Mucosa of stomach (tissue), 1 donor: ENCODE data around the gene NSG1.

Source experiments
- H3K27me3 ChIP-seq: one replicate; pipeline ENCODE4 v1.7.0; 2013; ENCODE audit warnings: mild to moderate bottlenecking, low read length; ENCODE audit not compliant: control insufficient read depth, insufficient read depth
- H3K36me3 ChIP-seq: one replicate; pipeline ENCODE4 v1.7.0; 2013; ENCODE audit warnings: low read length; ENCODE audit not compliant: control insufficient read depth, insufficient read depth
- H3K4me1 ChIP-seq: one replicate; pipeline ENCODE4 v1.7.0; 2013; ENCODE audit warnings: mild to moderate bottlenecking, low read length; ENCODE audit not compliant: control insufficient read depth, insufficient read depth
- H3K4me3 ChIP-seq: one replicate; pipeline ENCODE4 v1.7.0; 2013; ENCODE audit warnings: low read length
- H3K9ac ChIP-seq: one replicate; pipeline ENCODE4 v1.7.0; 2013; ENCODE audit warnings: mild to moderate bottlenecking, low read length, moderate library complexity
- H3K9me3 ChIP-seq: one replicate; pipeline ENCODE4 v1.7.0; 2013; ENCODE audit warnings: mild to moderate bottlenecking, low read length, moderate library complexity; ENCODE audit not compliant: control insufficient read depth
- donor health status: Pancreatic carcinoma.

Gene NSG1

DNA sequence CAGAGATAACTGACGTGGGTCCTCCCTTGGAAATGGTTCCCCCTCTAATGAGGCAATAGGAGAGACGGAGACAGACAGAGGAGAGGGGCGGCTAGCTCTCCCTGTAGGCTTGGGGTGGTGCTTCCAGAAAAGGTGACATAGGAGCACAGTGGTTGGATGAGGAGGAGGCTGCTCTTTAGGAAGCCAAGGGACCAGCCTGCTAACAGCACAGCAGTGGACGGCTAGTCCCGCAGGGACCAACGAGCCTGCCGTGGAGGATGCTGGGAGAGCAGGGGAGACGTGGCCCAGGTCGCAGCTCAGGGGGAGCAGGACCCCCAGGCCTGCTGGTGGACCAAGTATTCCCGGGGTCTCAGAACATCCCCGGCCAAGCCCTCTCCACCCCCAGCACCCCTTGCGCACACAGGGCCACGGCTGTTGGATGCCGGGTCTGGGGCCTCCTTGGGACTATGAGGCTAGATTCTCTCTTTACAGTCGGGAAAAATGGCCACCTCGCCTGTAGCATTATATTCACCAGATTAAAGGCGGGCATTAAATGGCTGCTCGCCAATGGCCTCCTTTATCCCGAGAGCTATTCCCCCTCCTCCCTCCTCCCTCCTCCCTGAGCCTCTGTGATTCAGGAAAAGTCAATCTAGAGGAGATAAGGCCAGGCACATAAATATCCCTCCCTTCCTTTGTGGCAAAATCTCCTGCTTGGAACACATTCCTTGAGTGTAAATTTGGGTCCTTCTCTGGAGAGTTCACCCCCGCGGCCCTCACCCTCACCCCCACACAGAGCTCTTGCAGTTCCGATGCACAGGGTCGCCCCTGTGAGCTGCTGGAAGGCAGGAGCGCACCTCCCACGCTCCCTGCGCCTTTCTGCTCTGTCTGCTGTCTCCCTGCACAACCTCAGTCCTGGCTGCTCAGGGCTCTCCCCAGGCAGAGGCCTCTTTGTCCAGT is 30.5 kb upstream of the NSG1 start:
- H3K27me3 ChIP-seq: no peaks in the 10 kb centered on the region
- no peak overlapping the region for H3K9ac ChIP-seq
- no peaks in the 10 kb centered on the region for H3K36me3 ChIP-seq
- no peak overlapping the region for H3K4me3 ChIP-seq
- no peaks in the 10 kb centered on the region for H3K9me3 ChIP-seq
- H3K4me1 ChIP-seq: peaks cover 6% of the 10 kb centered on the region

DNA sequence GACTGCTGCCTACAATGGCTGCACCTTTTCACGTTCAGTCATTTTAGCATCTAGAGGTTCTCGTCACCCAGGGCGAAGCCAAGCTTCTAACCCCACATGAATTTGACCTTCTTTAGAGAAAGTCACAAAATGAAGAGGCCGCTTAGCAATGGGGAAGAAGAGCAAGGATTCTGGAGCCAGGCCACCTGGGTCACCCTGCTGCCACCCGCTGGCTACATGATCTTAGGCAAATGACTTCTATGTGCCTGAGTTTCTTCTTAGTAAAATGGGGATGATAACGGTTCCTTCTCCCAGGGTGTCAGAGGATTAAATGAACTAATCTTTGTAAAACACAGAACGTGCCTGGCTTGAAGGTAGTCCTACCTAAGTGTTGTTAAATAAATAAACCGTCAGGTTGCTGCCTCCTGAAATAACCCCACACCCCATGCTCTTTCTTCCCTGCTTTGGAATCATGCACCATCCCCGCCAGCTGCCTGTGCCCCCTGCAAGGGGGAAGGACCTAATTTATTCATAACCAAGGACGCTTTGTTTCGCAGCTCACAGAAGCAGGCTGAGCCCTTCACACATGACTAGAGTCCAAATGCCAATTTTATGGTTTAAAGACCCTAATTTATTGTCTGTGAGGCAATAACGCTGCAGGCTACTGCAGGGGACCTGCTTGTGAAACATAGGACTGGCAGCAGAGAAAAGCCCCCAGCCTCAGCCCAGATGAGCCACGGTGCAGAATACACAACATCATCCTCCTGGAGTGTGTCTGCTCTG is 28.6 kb upstream of the NSG1 start:
- no peak overlapping the region for H3K4me3 ChIP-seq

DNA sequence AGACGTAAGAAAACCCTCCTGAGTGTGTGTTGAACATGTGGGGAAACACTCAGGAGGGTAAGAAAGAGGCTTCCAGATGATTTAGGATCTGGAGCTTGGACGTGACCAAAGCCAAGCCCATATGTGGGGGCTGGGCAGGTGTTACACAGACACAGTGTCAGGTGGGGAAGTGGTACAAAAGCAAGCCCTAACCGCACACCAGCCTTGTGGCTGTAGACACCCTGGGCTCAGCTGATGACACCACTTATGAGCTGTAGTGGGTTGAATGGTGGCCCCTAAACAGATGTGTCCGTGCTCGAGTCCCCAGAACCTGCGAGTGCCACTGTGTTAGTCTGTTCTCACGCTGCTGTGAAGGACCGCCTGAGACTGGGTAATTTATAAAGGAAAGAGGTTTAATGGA is 25.0 kb upstream of the NSG1 start:
- no peaks in the 10 kb centered on the region for H3K36me3 ChIP-seq

More for the DNA sequence above, 28.6 kb upstream of the NSG1 start:
- no peak overlapping the region for H3K9ac ChIP-seq
- no peaks in the 10 kb centered on the region for H3K36me3 ChIP-seq
- H3K27me3 ChIP-seq: no peaks in the 10 kb centered on the region
- H3K4me1 ChIP-seq: peaks cover 6% of the 10 kb centered on the region
- H3K9me3 ChIP-seq: no peaks in the 10 kb centered on the region

DNA sequence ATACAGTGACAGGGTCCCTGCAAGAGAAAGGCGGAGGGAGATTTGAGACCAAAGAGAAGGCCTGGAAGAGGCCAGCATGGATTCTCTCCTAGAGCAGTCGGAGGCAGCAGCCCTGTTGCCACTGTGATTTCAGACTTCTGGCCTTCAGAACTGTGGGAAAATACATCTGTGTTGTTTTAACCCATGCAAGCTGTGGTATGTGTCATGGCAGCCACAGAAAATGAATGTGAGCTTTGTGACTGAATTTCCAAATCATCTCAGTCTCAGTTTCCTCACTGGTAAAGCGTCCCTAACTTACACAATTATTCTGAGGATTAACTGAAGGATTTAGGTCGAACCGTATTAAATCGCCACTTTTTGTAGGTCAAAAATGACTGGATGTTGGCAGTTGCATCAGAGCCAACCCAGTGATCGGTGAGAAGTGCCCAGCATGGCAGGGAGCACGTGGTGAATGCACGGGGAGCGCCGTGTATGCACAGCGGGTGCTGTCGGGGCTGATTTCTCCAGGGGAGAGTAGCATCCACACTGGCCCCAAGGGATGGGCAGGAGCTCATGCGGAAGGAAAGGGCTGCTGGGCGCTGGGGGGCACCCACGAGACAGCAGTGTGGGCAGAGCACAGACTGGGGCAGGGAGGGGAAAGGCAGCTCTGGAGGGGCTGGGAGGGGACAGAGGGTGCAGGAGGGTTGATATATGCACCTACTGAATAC is 23.8 kb upstream of the NSG1 start:
- Histone ChIP-seq H3K9me3 (no peaks in the 10 kb centered on the region), H3K4me3 (no peak overlapping the region), H3K27me3 (no peaks in the 10 kb centered on the region)

More for the DNA sequence above, 25.0 kb upstream of the NSG1 start:
- H3K9me3 ChIP-seq: no peaks in the 10 kb centered on the region
- H3K9ac ChIP-seq: no peak overlapping the region
- H3K4me1 ChIP-seq: peaks cover under 1% of the 10 kb centered on the region
- no peaks in the 10 kb centered on the region for H3K27me3 ChIP-seq
- no peak overlapping the region for H3K4me3 ChIP-seq

DNA sequence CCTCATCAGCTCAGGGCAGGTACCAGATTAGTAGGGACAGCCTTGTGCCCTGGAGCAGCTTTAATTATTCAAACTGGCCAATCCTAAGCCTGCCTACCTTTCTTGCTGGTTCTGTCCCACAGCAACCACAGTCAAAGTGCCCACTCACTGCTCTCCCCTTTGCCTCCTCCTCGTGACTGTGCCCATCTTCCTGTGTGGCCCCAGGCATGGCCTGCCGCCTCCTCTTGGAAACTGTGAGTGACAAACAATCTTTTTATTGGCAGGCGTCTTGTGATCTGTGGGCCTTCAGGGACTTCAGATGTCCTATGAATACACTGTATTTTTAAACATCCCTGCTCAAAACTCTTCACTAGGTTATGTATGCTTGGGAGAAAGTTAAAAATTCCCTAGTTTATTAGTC is 22.8 kb upstream of the NSG1 start:
- no peaks in the 10 kb centered on the region for H3K4me1 ChIP-seq
- H3K9me3 ChIP-seq: no peaks in the 10 kb centered on the region
- H3K36me3 ChIP-seq: no peaks in the 10 kb centered on the region
- H3K9ac ChIP-seq: no peak overlapping the region
- no peak overlapping the region for H3K4me3 ChIP-seq
- no peaks in the 10 kb centered on the region for H3K27me3 ChIP-seq

More for the DNA sequence above, 23.8 kb upstream of the NSG1 start:
- no peaks in the 10 kb centered on the region for H3K36me3 ChIP-seq
- H3K9ac ChIP-seq: no peak overlapping the region
- no peaks in the 10 kb centered on the region for H3K4me1 ChIP-seq

DNA sequence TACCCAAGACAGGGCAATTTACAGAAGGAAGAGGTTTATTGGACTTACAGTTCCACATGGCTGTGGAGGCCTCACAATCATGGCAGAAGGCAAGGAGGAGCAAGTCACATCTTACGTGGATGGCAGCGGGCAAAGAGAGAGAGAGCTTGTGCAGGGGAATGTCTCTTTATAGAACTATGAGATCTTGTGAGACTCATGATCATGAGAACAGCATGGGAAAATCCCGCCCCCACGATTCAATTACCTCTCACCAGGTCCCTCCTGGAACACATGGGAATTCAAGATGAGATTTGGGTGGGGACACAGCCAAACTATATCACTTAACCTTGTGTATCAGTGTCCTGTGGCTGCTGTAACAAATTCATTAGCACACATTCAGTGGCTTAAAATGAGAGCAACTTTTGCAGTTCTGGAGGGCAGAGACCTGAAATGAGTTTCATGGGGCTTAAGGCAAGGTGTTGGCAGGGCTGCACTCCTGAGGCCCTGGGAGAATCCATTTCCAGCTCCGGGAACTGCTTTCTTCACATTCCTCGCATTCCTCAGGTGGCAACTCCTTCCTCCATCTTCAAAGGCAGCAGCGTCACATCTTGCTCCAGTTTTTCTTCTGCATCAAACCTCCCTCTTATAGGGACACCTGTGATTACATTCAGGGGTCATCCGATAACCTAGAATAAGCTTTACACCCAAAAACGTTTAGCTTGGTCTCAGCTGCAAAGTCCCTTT is 22.3 kb upstream of the NSG1 start:
- no peaks in the 10 kb centered on the region for H3K9me3 ChIP-seq
- H3K4me1 ChIP-seq: no peaks in the 10 kb centered on the region
- H3K36me3 ChIP-seq: no peaks in the 10 kb centered on the region
- no peak overlapping the region for H3K4me3 ChIP-seq
- no peaks in the 10 kb centered on the region for H3K27me3 ChIP-seq
- no peak overlapping the region for H3K9ac ChIP-seq

DNA sequence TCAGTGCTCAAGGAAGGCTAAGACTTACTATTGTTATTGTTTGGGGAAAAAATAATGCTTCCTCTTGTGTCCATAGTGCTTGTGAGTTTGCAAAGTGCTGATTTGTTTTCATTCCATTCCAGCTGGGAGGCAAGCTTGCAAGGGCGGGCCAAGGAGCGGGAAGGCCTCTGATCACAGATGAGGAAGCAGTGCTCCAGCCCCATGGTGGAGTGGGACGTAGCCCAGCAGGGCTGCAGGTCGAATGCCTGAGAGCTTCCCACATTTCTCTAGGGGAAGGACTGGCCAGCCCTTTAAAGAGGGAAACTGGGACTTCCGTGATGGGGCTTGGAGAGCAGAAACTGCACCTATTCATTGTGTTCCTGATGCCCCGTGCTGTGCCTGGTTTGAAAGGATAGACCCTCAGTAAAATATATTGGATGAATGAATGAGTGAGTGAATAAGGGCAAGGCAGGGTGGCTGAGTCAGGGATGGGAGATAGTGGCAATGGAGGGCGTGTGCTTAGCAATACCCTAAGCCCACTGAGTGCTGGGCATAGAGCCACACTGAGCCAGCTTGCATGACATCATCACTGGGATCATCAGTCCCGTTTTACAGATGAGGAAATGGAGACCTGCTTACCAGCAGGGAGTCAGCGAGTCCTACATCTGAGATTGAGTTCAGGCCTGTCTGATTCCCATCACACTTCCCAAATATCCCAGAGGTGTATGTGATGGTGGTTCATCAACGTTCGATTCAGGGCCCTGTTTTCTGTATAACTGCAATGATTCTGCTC is 17.9 kb upstream of the NSG1 start:
- no peaks in the 10 kb centered on the region for H3K27me3 ChIP-seq
- H3K4me1 ChIP-seq: no peaks in the 10 kb centered on the region
- H3K9ac ChIP-seq: no peak overlapping the region

DNA sequence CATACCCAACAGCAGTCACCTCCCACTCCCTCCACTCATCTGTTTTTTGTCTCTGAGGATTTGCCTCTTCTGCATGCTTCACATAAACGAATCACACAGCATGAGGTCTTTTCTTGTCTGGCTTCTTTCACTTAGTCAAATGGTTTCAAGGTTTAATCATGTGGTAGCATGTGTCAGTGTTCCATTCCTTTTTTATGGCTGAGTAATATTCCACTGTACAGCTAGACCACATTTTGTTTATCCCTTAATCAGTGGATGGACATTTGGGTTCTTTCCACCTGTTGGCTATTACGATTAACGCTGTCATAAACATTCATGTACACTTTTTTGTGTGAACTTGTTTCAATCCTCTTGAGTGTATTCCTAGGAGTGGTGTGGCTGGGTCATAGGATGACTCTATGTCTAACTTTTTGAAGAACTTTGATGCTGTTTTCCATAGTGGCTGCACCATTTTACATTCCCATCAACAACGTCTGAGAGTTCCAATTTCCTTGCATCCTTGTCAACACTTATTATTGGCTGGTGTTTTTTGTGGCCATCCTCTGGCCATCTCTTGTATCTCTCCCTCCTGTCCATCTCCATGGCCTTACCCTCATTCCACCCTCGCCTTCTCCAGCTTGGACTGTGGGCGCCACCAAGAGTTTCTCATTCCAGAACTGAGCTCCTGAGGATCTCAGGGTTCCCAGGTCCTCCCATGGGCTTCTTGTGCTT is 12.4 kb upstream of the NSG1 start:
- Histone ChIP-seq H3K9ac (no peak overlapping the region), H3K36me3 (no peaks in the 10 kb centered on the region), H3K27me3 (no peaks in the 10 kb centered on the region), H3K4me3 (no peak overlapping the region), H3K4me1 (no peaks in the 10 kb centered on the region), H3K9me3 (no peaks in the 10 kb centered on the region)

More for the DNA sequence above, 17.9 kb upstream of the NSG1 start:
- no peaks in the 10 kb centered on the region for H3K36me3 ChIP-seq
- no peak overlapping the region for H3K4me3 ChIP-seq
- no peaks in the 10 kb centered on the region for H3K9me3 ChIP-seq

DNA sequence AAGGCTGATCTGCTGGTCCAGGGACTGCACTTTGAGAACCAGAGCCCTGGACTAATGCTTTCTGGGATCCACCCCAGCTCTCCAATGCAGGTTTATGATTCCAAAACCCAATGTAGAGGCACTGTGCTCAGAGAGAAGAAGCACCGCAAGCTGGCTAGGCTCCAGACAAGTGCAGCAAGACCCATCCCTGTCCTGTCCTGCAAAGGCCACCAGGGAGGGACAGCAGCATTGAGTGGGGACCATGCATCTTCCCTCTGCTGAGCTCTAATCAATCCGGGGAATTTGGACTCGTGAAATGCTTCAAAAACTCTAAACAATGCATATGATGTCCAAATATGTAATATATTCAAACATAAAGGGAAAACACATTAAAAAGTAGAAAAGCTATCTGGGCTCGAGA is 10.8 kb upstream of the NSG1 start:
- Histone ChIP-seq H3K36me3 (no peaks in the 10 kb centered on the region), H3K9ac (no peak overlapping the region), H3K27me3 (no peaks in the 10 kb centered on the region), H3K9me3 (no peaks in the 10 kb centered on the region), H3K4me3 (no peak overlapping the region), H3K4me1 (no peaks in the 10 kb centered on the region)

DNA sequence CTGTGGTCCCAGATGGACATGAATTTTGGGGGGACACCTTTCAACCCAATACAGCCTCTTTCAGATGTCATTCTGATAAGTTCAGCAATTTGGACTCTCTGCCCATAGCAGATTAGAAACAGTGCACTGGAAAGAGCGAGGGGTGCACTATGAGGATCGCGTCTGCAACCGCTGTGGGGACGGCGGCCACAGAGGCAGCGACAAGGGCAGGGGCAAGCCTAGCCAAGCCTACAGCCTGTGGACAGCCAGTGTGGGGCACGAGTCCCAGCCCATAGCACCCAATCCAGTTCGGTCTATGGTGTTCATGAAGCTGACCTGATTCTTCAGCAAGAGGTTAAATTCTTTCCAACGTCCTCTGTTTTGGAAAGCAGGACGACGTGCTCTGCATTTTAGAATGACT is 9.7 kb upstream of the NSG1 start:
- H3K36me3 ChIP-seq: no peaks in the 10 kb centered on the region
- no peak overlapping the region for H3K4me3 ChIP-seq
- H3K27me3 ChIP-seq: peaks cover 2% of the 10 kb centered on the region
- H3K4me1 ChIP-seq: no peaks in the 10 kb centered on the region
- H3K9me3 ChIP-seq: no peaks in the 10 kb centered on the region
- H3K9ac ChIP-seq: no peak overlapping the region
